OCI-LY1 (cell line): ENCODE results near the gene LMO1.

ENCODE experiments used
- H2AFZ ChIP-seq: fragments of 200-600 bp; sonication (generic), shearing (Covaris generic); 2 replicates; pipeline ENCODE4 v1.6.0; 2014; ENCODE audit warnings: antibody characterized with exemption, mild to moderate bottlenecking, low read length
- H3F3A ChIP-seq: fragments of 200-600 bp; sonication (generic), shearing (Covaris generic); 2 replicates; pipeline ENCODE4 v1.6.0; 2014; ENCODE audit warnings: mild to moderate bottlenecking, antibody characterized with exemption, low read length, moderate library complexity; ENCODE audit not compliant: insufficient read depth
- H3K27ac ChIP-seq: fragments of 200-600 bp; sonication (generic); 2 replicates; pipeline ENCODE4 v1.5.1; 2014; ENCODE audit warnings: low read length, mixed run types, mild to moderate bottlenecking, low read depth; ENCODE audit not compliant: poor library complexity, severe bottlenecking
- H3K27me3 ChIP-seq: fragments of 200-600 bp; sonication (generic); 2 replicates; pipeline ENCODE4 v1.6.0; 2014; ENCODE audit warnings: antibody characterized with exemption, mild to moderate bottlenecking, low read length, moderate library complexity; ENCODE audit not compliant: insufficient read depth
- H3K36me3 ChIP-seq: fragments of 200-600 bp; sonication (generic); 2 replicates; pipeline ENCODE4 v1.6.1; 2014; ENCODE audit warnings: mild to moderate bottlenecking, antibody characterized with exemption, low read length, moderate library complexity, mixed read lengths; ENCODE audit not compliant: insufficient read depth
- H3K4me1 ChIP-seq: fragments of 200-600 bp; sonication (generic); 2 replicates; pipeline ENCODE4 v1.5.1; 2014; ENCODE audit warnings: mild to moderate bottlenecking, low read length, moderate library complexity; ENCODE audit not compliant: insufficient read depth, severe bottlenecking
- H3K4me2 ChIP-seq: fragments of 200-600 bp; sonication (generic), shearing (Covaris generic); 2 replicates; pipeline ENCODE4 v1.6.1; 2014; ENCODE audit warnings: low read length
- H3K4me3 ChIP-seq: fragments of 200-600 bp; sonication (generic); 2 replicates; pipeline ENCODE4 v1.5.1; 2014; ENCODE audit warnings: low read length, low read depth, mild to moderate bottlenecking, mixed read lengths; ENCODE audit not compliant: poor library complexity, severe bottlenecking
- H3K79me2 ChIP-seq: fragments of 200-600 bp; shearing (Covaris generic); 2 replicates; pipeline ENCODE4 v1.6.1; 2016; ENCODE audit warnings: mixed run types, low read length, mixed read lengths; ENCODE audit not compliant: insufficient read depth
- H3K9ac ChIP-seq: fragments of 200-600 bp; sonication (generic), shearing (Covaris generic); 2 replicates; pipeline ENCODE4 v1.6.1; 2014; ENCODE audit warnings: mild to moderate bottlenecking, low read length, mixed read lengths
- H3K9me2 ChIP-seq: fragments of 200-600 bp; sonication (generic), shearing (Covaris generic); 2 replicates; pipeline ENCODE4 v1.6.1; 2014; ENCODE audit warnings: low read depth, mild to moderate bottlenecking, low read length, mixed read lengths
- H3K9me3 ChIP-seq: fragments of 200-600 bp; shearing (Covaris generic); 2 replicates; pipeline ENCODE4 v1.6.1; 2014; ENCODE audit warnings: low read length, mixed read lengths
- H4K20me1 ChIP-seq: fragments of 200-600 bp; sonication (generic), shearing (Covaris generic); 2 replicates; pipeline ENCODE4 v1.6.0; 2016; ENCODE audit warnings: mild to moderate bottlenecking, low read length; ENCODE audit not compliant: insufficient read depth
- CTCF ChIP-seq: fragments of 200-600 bp; sonication (generic), shearing (Covaris generic); IDR thresholded peaks from 2 replicates; pipeline ENCODE4 v1.5.1; 2017; ENCODE audit warnings: mild to moderate bottlenecking, antibody characterized with exemption, low read length, moderate library complexity, mixed read lengths
- EZH2 ChIP-seq: fragments of 200-600 bp; sonication (generic), shearing (Covaris generic); IDR thresholded peaks from 2 replicates; pipeline ENCODE4 v1.8.0; 2017; ENCODE audit warnings: borderline replicate concordance, mixed run types, mild to moderate bottlenecking, antibody characterized with exemption, low read length, moderate library complexity, mixed read lengths

Gene LMO1

GRCh38 chr11:8221046-8221723, 42.5 kb downstream of the LMO1 start:
- no peaks in the 10 kb centered on the region for H3K9me3 ChIP-seq
- H3K27ac ChIP-seq = no peak overlapping the region
- no peaks in the 10 kb centered on the region for H3K79me2 ChIP-seq
- no peak overlapping the region for H2AFZ ChIP-seq
- H3K9me2 ChIP-seq = no peaks in the 10 kb centered on the region
- no peaks in the 10 kb centered on the region for H4K20me1 ChIP-seq
- no peaks in the 10 kb centered on the region for H3K4me1 ChIP-seq
- no peak overlapping the region for H3K4me2 ChIP-seq
- no peaks in the 10 kb centered on the region for H3K27me3 ChIP-seq
- H3K9ac ChIP-seq = no peak overlapping the region
- H3K4me3 ChIP-seq = no peak overlapping the region
- no peaks in the 10 kb centered on the region for H3F3A ChIP-seq
- no peak for TF ChIP-seq EZH2
- TF ChIP-seq CTCF = no peak
- no peaks in the 10 kb centered on the region for H3K36me3 ChIP-seq

GRCh38 chr11:8220261-8221045, 43.2 kb downstream of the LMO1 start:
- Histone ChIP-seq H3K4me2 (no peak overlapping the region), H4K20me1 (no peaks in the 10 kb centered on the region), H3K9me3 (no peaks in the 10 kb centered on the region), H3K36me3 (no peaks in the 10 kb centered on the region), H3K79me2 (no peaks in the 10 kb centered on the region), H3K4me1 (no peaks in the 10 kb centered on the region), H2AFZ (no peak overlapping the region), H3K4me3 (no peak overlapping the region), H3F3A (no peaks in the 10 kb centered on the region), H3K9me2 (no peaks in the 10 kb centered on the region), H3K27me3 (no peaks in the 10 kb centered on the region), H3K27ac (no peak overlapping the region), H3K9ac (no peak overlapping the region)
- TF ChIP-seq EZH2 (no peak), CTCF (no peak)

- TF ChIP-seq CTCF (peak; percentile 60), EZH2 (no peak)
- no peaks in the 10 kb centered on the region for H3K4me1 ChIP-seq
- no peaks in the 10 kb centered on the region for H3F3A ChIP-seq
Observed at GRCh38 chr11:8219257-8220021, 44.2 kb downstream of the LMO1 start.

More at GRCh38 chr11:8219257-8220021, 44.2 kb downstream of the LMO1 start:
- Histone ChIP-seq H3K9ac (no peak overlapping the region), H3K36me3 (no peaks in the 10 kb centered on the region), H3K4me2 (no peak overlapping the region), H3K4me3 (no peak overlapping the region), H2AFZ (no peak overlapping the region), H3K27me3 (no peaks in the 10 kb centered on the region), H3K27ac (no peak overlapping the region), H4K20me1 (no peaks in the 10 kb centered on the region), H3K9me2 (no peaks in the 10 kb centered on the region), H3K79me2 (no peaks in the 10 kb centered on the region), H3K9me3 (no peaks in the 10 kb centered on the region)
